Measurements from ENCODE around the gene CARD11. TPM values are rescaled to one million over a fixed set of nuclear protein-coding genes. Genes with fewer than 3 reads are reported as not detected.
A peak's percentile ranks its signal among the peaks of the same experiment; 100 is the strongest.

Gene CARD11
- total RNA-seq, 2 experiments from 2014 or later = 118 to 122 TPM

DNA sequence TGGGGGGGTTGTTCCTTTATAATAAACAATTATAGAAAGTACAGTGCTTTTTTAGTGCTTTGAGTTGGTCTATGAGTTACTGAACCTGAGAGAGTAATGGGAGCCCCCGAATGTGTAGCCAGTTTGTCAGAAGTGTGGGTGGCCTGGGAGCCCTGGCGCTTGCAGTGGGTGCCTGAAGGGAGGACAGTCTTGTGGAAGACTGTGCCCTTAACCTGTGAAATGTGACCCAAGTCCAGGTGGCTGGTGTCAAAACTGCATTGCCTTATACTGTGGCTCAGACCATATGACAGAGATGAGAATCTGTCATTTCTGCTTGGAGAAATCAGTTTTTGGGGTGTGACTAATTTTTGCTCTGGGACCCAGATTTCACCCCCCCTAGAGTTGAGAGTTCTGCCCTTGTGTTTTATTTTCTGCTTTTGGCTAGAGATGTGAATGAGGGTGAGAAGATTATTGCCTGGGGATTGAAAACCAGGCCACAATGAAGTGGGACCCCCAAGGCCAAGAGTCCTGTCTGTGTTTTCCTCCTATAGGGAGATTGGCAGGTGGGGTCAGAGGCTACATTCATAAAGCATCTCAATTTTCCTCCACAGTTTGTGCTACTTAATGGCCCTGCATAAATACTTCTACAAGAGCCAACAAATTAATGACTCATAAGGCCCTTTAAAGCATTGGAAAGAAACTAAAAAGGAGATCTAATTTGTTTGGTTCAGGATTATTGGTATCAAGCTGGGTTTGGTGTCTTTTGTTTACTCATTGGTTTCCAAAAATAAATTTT is 24.1 kb upstream of the CARD11 start:
- peak overlapping the region; percentile 20 to 22 for H3K27ac ChIP-seq (ENCODE audit: low read depth in 1 of 2, low read length in 2 of 2)
- Mint-ChIP-seq H3K4me1 (ENCODE audit: low read depth) (peaks cover 88% of the 10 kb centered on the region), H3K9me3 (no peaks in the 10 kb centered on the region), H3K4me3 (peak overlapping the region; percentile 21), H3K27ac (peak overlapping the region; percentile 86), H3K36me3 (ENCODE audit: low read depth) (no peaks in the 10 kb centered on the region), H3K27me3 (no peaks in the 10 kb centered on the region)
- intact Hi-C loops (cut with DNase I, micrococcal nuclease) = loop anchor here in 1 of 2 experiments (2.0 kb wide), 1 partner anchor 19 kb away; no protein-coding TSS in a partner anchor
- H3K4me1 ChIP-seq (ENCODE audit: insufficient read depth, low read length) = peaks cover 75% of the 10 kb centered on the region
- H3K4me3 ChIP-seq (ENCODE audit: low read length) = no peak overlapping the region
- CTCF ChIA-PET = no interaction called here
- no peaks in the 10 kb centered on the region for H3K36me3 ChIP-seq (ENCODE audit: insufficient read depth, low read length)
- no peak for ATAC-seq (ENCODE audit: poor library complexity)
- DNase-seq = no peak
- no peaks in the 10 kb centered on the region for H3K9me3 ChIP-seq (ENCODE audit: control insufficient read depth in 1 of 2, insufficient read depth in 1 of 2, low read length in 2 of 2)
- no peak for TF ChIP-seq CTCF (IDR thresholded peaks at IDR 0.05)
- POLR2A ChIA-PET = interaction anchor here (0.7 to 2.3 kb wide), 4 partner anchors 22 to 26 kb away, joined by 3 to 27 read pairs (median 8); no protein-coding TSS in a partner anchor
- no peaks in the 10 kb centered on the region for H3K27me3 ChIP-seq (ENCODE audit: control insufficient read depth in 1 of 2, insufficient read depth in 2 of 2, low read length in 2 of 2)

DNA sequence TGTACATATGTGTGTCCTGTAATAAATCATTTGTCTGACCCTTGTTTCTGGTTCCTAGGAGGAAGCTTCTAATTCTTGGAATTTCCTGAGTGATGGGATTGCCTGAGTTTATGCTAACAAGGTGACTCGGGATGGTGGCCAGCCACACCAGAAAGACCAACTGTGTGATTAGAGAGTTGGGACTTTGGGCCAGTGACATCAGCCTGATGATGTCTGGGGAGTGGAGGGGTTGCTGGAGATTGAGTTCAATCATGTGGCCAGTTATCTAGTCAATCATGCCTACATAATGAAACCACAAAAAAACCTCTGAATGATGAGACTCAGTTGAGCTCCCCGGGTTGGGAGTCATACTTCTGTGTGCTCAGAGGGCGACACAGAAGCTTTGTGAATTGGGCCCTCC is 23.5 kb upstream of the CARD11 start:
- intact Hi-C loops (cut with DNase I, micrococcal nuclease) = no loop called here
- Histone ChIP-seq H3K27me3 (ENCODE audit: control insufficient read depth in 1 of 2, insufficient read depth in 2 of 2, low read length in 2 of 2) (no peaks in the 10 kb centered on the region), H3K9me3 (ENCODE audit: control insufficient read depth in 1 of 2, insufficient read depth in 1 of 2, low read length in 2 of 2) (no peaks in the 10 kb centered on the region), H3K36me3 (ENCODE audit: insufficient read depth, low read length) (no peaks in the 10 kb centered on the region), H3K4me3 (ENCODE audit: low read length) (no peak overlapping the region), H3K4me1 (ENCODE audit: insufficient read depth, low read length) (peaks cover 81% of the 10 kb centered on the region), H3K27ac (ENCODE audit: low read depth in 1 of 2, low read length in 2 of 2) (peak overlapping the region in 1 of 2 donors; percentile 5)
- Mint-ChIP-seq H3K27ac (peak overlapping the region; percentile 86), H3K4me3 (peak overlapping the region; percentile 0), H3K9me3 (no peaks in the 10 kb centered on the region), H3K27me3 (no peaks in the 10 kb centered on the region), H3K36me3 (ENCODE audit: low read depth) (no peaks in the 10 kb centered on the region), H3K4me1 (ENCODE audit: low read depth) (peaks cover 87% of the 10 kb centered on the region)
- ChIA-PET CTCF (no interaction called here), POLR2A (interaction anchor here (1.0 to 1.6 kb wide), 2 partner anchors 26 to 113 kb away, joined by 3 to 8 read pairs; no protein-coding TSS in a partner anchor)
- DNase-seq = peak in 4 of 14 experiments; percentile 22 to 73 (median 58)
- no peak for TF ChIP-seq CTCF (IDR thresholded peaks at IDR 0.05)
- no peak for ATAC-seq (ENCODE audit: poor library complexity)

DNA sequence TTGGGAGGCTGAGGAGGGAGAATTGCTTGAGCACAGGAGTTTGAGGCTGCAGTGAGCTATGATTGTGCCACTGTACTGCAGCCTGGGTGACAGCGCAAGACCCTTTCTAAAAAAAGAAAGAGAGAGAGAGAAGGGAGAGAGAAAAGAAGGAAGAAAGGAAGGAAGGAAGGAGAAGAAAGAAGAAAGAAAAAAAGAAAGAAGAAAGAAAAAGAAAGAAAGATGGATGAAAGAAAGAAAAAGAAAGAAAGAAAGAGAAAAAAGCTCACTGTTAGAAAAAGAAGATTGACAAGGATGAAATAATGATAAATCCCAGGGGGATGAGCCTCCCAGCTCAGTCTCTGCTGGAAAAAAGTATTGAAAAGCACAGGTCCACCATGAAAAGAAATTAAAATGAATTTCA is 22.8 kb upstream of the CARD11 start:
- H3K27ac ChIP-seq (ENCODE audit: low read depth in 1 of 2, low read length in 2 of 2) = no peak overlapping the region
- POLR2A ChIA-PET = interaction anchor here (0.9 to 1.6 kb wide), 3 partner anchors 24 to 113 kb away, joined by 3 to 8 read pairs (median 3); no protein-coding TSS in a partner anchor
- no peak overlapping the region for H3K4me3 Mint-ChIP-seq

More for the DNA sequence above, 22.8 kb upstream of the CARD11 start:
- TF ChIP-seq CTCF (IDR thresholded peaks at IDR 0.05) = no peak
- peaks cover 90% of the 10 kb centered on the region for H3K4me1 Mint-ChIP-seq (ENCODE audit: low read depth)
- CTCF ChIA-PET = no interaction called here
- H3K36me3 Mint-ChIP-seq (ENCODE audit: low read depth) = no peaks in the 10 kb centered on the region
- ATAC-seq (ENCODE audit: poor library complexity) (no peak), DNase-seq (no peak)
- H3K9me3 ChIP-seq (ENCODE audit: control insufficient read depth in 1 of 2, insufficient read depth in 1 of 2, low read length in 2 of 2) = no peaks in the 10 kb centered on the region
- intact Hi-C loops (cut with DNase I, micrococcal nuclease) = no loop called here
- H3K27ac Mint-ChIP-seq = peak overlapping the region; percentile 86
- H3K36me3 ChIP-seq (ENCODE audit: insufficient read depth, low read length) = no peaks in the 10 kb centered on the region
- peaks cover 82% of the 10 kb centered on the region for H3K4me1 ChIP-seq (ENCODE audit: insufficient read depth, low read length)
- peaks cover 4% of the 10 kb centered on the region for H3K9me3 Mint-ChIP-seq
- H3K27me3 Mint-ChIP-seq = no peaks in the 10 kb centered on the region
- H3K27me3 ChIP-seq (ENCODE audit: control insufficient read depth in 1 of 2, insufficient read depth in 2 of 2, low read length in 2 of 2) = no peaks in the 10 kb centered on the region
- H3K4me3 ChIP-seq (ENCODE audit: low read length) = no peak overlapping the region

All from CD4-positive, alpha-beta T cell (primary cell).